ENCODE measurements around the gene STOML2. TPM values are rescaled to one million over a fixed set of nuclear protein-coding genes. Genes with fewer than 3 reads are reported as not detected.
"Not testable (repeated sequence)": the region's sequence is repeated elsewhere in the genome, so short reads cannot be mapped to it uniquely, and the experiment has no call there.

Gene STOML2, protein sequence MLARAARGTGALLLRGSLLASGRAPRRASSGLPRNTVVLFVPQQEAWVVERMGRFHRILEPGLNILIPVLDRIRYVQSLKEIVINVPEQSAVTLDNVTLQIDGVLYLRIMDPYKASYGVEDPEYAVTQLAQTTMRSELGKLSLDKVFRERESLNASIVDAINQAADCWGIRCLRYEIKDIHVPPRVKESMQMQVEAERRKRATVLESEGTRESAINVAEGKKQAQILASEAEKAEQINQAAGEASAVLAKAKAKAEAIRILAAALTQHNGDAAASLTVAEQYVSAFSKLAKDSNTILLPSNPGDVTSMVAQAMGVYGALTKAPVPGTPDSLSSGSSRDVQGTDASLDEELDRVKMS
- 102 and 110 TPM in 2 replicates for total RNA-seq (2014; rRNA removed; shearing (Covaris generic))

DNA sequence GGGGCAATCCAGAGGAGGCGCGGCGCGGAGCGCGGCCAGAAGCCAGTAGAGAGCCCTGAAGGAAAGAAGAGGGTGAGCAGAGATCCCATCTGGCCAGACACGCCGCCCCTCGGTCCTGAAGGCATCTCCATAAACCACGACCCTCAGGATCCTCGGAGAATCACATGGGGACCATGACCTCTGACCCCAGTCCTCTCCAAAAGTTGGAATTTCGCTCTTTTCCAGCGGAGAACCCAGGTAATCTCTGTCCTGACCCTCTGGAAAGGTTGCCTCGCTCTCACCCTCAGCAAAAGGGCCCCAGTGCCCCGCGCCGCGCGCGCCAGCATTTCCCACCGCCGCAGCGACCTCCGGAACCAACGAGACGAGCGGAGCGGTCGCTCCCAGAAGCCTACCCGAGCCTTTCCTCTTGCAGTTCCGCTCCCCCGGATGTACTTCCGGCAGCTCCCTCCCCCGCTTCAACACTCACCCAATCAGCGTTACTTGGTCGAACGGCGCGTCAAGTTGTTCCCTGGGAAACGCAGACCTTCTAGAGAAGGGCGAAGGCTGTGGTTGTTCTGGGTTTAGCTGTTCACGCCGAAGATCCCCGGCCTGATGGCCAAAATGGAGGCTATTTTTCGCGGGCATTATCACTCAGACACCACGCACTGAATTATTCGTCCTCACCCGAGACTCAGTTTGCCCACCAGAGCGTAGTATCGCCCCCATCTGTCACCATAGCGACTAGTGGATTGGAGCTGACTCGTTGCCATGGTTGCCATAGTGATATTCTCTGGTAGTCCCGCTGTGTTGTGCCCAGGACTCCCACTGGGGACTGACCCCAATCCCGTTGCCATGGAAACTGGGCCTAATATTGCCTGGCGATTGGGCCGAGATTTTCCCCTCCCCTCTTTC lies at the start of gene STOML2:
STOML2 (minus strand) TSS at position 363 of the 891 bp plus-strand sequence; CDS start at position 326, 37 bp downstream.
- DNase-seq (ENCODE audit: low spot score), result peak; percentile 92

- DNase-seq (ENCODE audit: low spot score), result not testable (repeated sequence)
These were observed 45.1 kb upstream of the STOML2 start for GRCh38 chr9:35147941-35148563.

DNA sequence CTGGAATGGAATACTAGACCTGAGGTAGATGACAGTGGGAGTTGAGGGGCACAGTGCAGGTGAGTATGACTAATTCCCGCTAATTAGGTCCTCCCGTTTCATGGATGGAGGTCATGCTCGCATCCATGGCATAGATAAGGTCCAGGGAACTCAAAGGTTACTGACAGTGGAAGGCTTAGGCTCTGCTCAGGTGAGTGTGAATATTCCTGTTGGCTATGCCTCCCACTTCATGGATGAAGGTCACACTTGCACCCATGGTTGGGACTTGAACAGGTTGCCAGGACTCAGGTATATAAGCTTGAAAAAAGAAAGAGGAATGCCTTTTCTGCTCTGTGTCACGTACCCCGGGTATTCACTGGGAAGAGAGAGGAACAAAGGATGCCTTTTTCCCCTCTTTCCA lies 39.1 kb upstream of the STOML2 start:
- DNase-seq (ENCODE audit: low spot score), result no peak

DNA sequence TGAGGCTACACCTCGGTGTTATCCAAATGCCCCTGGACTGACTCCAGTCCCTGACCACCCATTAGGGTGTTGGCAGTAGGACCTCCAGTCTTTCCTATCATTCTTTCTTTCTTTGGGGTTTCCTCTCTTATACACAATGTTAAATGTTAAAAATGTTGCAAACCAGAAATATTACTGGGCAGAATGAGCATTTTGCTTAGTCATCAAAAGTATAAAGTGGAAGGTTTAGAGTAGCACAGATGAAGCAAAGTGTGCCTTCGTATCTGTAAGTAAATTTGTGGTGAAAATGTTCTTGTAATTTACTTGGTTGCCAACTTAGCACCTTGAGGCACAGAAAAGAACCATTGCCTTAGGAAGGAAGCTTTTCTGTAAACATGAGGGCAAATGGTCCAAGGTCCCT lies 37.2 kb upstream of the STOML2 start:
- no peak for DNase-seq (ENCODE audit: low spot score)

- no peak for DNase-seq (ENCODE audit: low spot score)
These were observed 33.9 kb upstream of the STOML2 start for GRCh38 chr9:35136866-35137265.

GRCh38 chr9:35135988-35136387 lies 33.1 kb upstream of the STOML2 start:
- DNase-seq (ENCODE audit: low spot score), result no peak

DNA sequence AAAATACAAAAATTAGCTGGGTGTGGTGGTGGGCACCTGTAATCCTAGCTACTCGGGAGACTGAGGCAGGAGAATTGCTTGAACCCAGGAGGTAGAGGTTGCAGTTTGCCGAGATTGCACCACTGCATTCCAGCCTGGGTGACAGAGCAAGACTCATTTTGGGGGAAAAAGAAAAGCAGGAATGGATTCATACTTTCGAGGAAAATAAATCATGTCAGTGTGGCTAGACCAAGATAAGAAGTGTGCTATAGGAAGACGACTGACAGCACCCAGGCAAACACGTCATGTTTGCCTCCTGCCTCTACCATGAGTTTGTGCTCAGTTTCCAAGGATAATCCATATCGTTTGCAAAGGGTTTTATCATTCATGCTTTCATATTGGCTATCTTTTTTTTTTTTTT lies 32.0 kb upstream of the STOML2 start:
- no peak for DNase-seq (ENCODE audit: low spot score)

GRCh38 chr9:35116898-35117551 lies 14.1 kb upstream of the STOML2 start:
- peak; percentile 85 for DNase-seq (ENCODE audit: low spot score)

GRCh38 chr9:35116539-35116897 lies 13.6 kb upstream of the STOML2 start:
- no peak for DNase-seq (ENCODE audit: low spot score)

- DNase-seq (ENCODE audit: low spot score), result peak; percentile 91
These were observed 13.0 kb upstream of the STOML2 start, which contains the start of gene ATOSB for GRCh38 chr9:35115680-35116538. Gene ATOSB (minus strand): TSS chr9:35115862. CDS start chr9:35108274, 7,588 bp downstream.

DNA sequence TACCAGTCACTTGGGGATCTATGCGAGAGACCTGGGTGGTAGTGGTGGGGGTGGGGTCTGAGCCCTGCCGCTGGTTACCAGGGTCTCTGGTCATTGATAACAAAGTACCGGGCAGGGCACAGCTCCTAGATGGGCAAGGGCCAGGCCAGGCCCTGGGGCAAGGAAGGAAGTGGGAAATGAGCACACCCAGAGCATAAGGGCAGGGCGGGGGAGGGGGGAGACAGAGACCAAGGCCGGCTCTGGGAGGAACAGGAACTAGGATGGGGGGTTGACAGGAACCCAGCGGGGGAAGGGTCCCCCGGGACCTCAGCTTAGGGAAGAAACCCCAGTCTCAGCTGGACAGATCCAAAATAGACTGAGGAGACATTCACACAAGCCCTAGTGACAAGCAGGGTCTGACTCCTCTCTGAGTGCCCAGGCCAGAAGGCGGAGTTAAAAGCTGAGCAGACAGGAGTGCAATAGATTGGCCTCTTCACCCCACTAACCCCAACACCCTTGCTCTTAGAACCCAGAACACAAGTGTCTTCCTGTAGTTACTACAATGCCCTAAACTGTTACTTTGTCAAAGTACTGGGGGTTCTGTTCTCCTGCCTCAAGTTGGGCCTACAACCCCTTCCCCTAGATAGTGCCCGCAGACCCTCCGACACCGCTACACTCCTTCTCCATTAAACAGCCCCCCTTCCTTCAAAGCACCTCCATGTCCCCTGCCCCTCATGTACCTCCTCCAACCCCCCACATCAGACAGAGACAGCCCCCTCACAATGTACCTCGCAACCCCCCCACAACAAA lies 12.1 kb upstream of the STOML2 start:
- peak; percentile 35 for DNase-seq (ENCODE audit: low spot score)

- DNase-seq (ENCODE audit: low spot score), result peak; percentile 96
These were observed 11.3 kb upstream of the STOML2 start for GRCh38 chr9:35114113-35114839.

DNA sequence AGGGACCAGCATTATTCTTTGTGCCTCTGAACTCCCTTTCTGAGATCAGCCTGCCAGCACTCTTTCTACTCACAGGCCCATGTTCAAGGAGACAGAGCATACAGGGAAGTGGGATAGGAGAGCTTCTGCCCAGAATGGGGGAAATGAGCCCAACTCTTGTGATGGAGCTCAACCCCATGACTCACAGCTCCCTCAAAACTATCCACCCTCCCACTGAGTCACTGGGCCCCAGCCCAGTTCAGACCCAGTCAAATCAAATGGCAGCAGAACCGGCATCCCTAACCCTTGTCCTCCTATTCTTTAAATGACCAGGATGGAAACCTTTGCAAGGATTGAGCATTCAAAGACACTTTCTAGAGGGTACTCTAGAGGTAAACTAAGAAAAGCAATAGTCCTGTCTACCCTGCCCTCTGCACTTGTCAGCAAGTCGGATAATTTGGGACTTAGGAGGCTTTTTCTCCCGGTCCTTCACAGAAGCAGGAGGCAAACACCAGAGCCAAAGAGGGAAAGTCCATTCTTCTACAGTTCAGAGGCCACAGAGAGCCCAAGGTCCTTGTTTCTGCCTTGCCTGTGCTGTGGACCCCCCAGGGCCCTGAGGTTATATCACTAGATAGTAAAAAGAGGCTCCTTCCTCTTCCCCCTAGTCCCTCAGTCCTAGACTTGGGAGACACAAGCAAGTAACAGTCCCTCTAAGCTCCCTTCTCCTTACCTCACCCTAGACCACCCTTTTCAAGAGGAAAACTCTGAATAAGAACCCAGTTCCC lies 9.5 kb upstream of the STOML2 start:
- peak; percentile 72 for DNase-seq (ENCODE audit: low spot score)

DNA sequence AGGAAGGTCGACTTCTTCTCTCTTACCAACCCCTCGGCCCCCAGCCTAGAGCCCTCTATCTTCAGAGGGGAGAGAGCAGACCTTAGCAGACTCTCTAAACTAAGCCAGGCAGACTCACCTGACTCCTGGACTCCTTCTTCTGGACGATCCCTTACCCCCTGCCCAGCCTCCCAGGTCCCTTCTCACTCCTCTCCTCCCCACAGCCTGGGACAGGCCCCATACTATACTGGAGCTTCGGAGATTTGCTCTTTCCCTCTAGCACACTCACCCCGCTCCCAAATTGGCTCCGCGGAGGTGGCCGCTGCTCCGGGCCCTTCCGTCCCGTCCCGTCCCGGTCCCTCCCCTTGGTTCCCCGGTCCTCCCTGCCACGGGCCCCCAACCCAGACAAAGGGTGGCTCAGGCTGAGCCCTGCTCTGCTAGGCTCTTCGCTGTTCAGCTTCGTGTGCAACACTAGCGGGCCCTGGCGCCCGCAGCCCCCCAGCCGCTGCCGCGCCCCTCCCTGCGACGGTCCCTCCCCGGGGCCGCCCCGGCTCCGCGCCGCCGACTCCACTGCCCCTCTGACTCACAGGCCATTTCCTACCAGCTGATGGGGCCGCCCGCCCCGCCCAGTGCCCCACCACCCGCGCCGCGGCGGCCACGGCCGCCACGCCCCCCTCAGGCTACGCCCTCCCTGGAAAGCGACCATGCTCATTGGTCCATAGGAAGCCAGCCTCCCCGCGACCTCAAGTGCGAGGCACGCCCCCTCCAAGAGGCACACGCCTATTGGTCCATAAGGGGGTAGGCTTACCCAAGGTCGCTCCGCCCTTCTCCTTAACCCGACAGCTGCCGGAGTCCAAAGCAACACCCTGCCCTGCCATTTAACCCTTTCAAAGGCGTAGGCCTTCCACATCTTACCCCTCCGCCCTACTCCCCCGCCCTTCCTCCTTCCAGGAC lies 8.3 kb upstream of the STOML2 start:
- DNase-seq (ENCODE audit: low spot score), result peak; percentile 96

- peak; percentile 72 for DNase-seq (ENCODE audit: low spot score)
These were observed 7.4 kb upstream of the STOML2 start for GRCh38 chr9:35110327-35110761.

GRCh38 chr9:35108946-35109575 lies 6.1 kb upstream of the STOML2 start:
- DNase-seq (ENCODE audit: low spot score), result no peak

DNA sequence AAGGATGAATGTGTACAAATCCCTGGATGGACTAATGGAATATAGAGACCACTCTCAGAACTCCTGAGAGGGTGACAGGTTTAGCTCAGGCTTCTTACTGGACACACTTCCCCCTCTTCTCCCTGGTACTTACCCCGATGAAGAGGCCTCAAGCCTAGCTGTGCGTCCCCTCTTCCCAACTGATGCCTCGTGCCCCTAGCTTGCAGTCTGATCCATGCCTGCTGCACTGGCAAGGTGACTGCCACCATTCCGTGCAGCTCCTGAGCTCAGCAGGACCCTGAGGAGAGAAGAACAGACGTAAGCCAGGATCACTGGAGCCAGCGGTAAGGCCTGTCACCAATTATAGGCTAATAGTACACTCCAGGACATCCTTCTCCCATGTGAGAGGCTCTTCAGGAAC lies 5.5 kb upstream of the STOML2 start:
- DNase-seq (ENCODE audit: low spot score), result no peak
